ENCODE data around the gene TDRD7. TPM values are rescaled to one million over a fixed set of nuclear protein-coding genes. Genes with fewer than 3 reads are reported as not detected.

TDRD7 gene
- total and polyA plus RNA-seq, 2 of the 8 experiments (the other 6 are each of a cell fraction or from before 2014, with no cell fraction given), result 1.2 to 2.3 TPM

DNA sequence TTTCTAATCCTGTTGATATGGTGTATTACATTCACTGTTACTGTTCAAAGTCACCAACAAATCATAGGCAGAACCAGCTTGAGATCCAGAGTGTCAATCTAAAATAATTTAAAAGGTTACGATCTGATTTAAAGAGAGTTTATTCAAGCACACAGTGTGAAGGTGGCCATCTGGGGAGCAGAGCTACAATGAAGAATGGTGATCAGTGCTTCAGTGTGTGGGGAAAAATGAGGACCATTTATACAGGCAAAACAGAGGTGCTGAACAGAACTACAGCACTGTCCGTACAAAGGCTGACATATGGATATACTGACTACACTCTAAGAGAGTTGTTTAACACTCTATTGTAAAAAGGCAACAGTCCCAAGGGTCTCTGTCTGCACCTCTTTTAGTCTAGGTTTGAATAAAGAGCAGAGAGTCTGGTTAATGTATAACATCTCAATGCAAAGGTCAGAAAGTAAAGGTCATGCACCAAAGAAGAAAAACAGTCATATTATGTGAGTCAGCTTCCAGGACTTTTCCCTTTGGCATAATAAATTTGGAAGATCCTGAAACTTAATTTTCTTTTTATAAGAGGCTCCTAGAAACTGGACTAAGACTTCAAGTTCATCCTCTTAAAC is 29.7 kb upstream of the TDRD7 start:
- H3K79me1 ChIP-seq (ENCODE audit: low read depth, low read length), result no peaks in the 10 kb centered on the region
- no peak overlapping the region for H3K56ac ChIP-seq (replicated peaks; ENCODE audit: insufficient read length, low read depth, low read length)
- H3K9ac ChIP-seq (replicated peaks in 1 of 4; ENCODE audit: extremely low read depth in 1 of 4, low read depth in 3 of 4, low read length in 3 of 4), result no peak overlapping the region
- FAIRE-seq, result no peak
- no peak overlapping the region for H4K8ac ChIP-seq (ENCODE audit: extremely low read depth, insufficient read depth, low read length)
- peaks cover 0 to 7% (median 1%) of the 10 kb centered on the region in 4 experiments; a peak in 2 of 7 replicates for H3K4me1 ChIP-seq (replicated peaks in 1 of 4; ENCODE audit: control insufficient read depth in 3 of 4, insufficient read depth in 4 of 4, low read length in 3 of 4)
- no peak overlapping the region for H3K4ac ChIP-seq (replicated peaks; ENCODE audit: insufficient read length, low read depth, low read length)
- CTCF ChIA-PET (ENCODE audit: partially characterized antibody), result interaction anchor here (0.6 to 9.2 kb wide), 5 partner anchors 10 to 525 kb away, joined by 3 to 140 read pairs (median 4); no protein-coding TSS in a partner anchor
- WGBS, 2 experiments (ENCODE audit: extremely low coverage in 1 of 2, insufficient coverage in 1 of 2, insufficient read length in 1 of 2, insufficient replicate concordance in 2 of 2, low coverage in 1 of 2, low lambda C conversion rate in 2 of 2, missing lambda C conversion rate in 1 of 2), result 87% methylated on average over 2 of the region's 2 CpGs; no CpG with 5 or more reads in 1 of the 2 experiments
- H2AK5ac ChIP-seq (ENCODE audit: low read depth, low read length), result no peak overlapping the region
- H3K23me2 ChIP-seq (ENCODE audit: low read depth, low read length), result no peaks in the 10 kb centered on the region
- POLR2A ChIA-PET (ENCODE audit: partially characterized antibody), result interaction anchor here (1.0 to 1.3 kb wide), 2 partner anchors 160 to 506 kb away, joined by 3 to 4 read pairs; no protein-coding TSS in a partner anchor
- H4K91ac ChIP-seq (replicated peaks; ENCODE audit: insufficient read length, low read length), result no peak overlapping the region
- H4K20me1 ChIP-seq (replicated peaks in 1 of 2; ENCODE audit: control insufficient read depth in 1 of 2, insufficient read depth in 2 of 2, low read length in 2 of 2), result no peaks in the 10 kb centered on the region
- H3K14ac ChIP-seq (ENCODE audit: insufficient read length), result no peak overlapping the region
- no peak overlapping the region for H4K5ac ChIP-seq (ENCODE audit: insufficient read length, low read depth, low read length)
- H3K79me2 ChIP-seq (ENCODE audit: control insufficient read depth in 1 of 2, insufficient read depth in 2 of 2, low read length in 2 of 2), result no peaks in the 10 kb centered on the region
- H2BK12ac ChIP-seq (ENCODE audit: low read depth, low read length), result no peak overlapping the region
- H3K4me2 ChIP-seq (ENCODE audit: insufficient read depth in 1 of 2, low read depth in 2 of 2, low read length in 2 of 2), result no peak overlapping the region
- H3K36me3 ChIP-seq (ENCODE audit: control insufficient read depth in 2 of 4, insufficient read depth in 4 of 4, low read length in 3 of 4), result no peaks in the 10 kb centered on the region
- H3K23ac ChIP-seq (ENCODE audit: insufficient read length), result no peak overlapping the region
- H3K4me3 ChIP-seq (ENCODE audit: extremely low read depth in 1 of 4, insufficient read depth in 2 of 4, low read depth in 3 of 4, low read length in 4 of 4), result no peak overlapping the region
- no peaks in the 10 kb centered on the region for H3K9me3 ChIP-seq (ENCODE audit: insufficient read depth in 2 of 2, low read depth in 1 of 2, low read length in 1 of 2)
- H2AFZ ChIP-seq (ENCODE audit: low read length), result no peak overlapping the region
- no peak overlapping the region for H2BK20ac ChIP-seq (ENCODE audit: low read length)
- no peak overlapping the region for H2BK120ac ChIP-seq (replicated peaks; ENCODE audit: low read depth, low read length)
- no peak overlapping the region for H2BK5ac ChIP-seq (ENCODE audit: low read depth, low read length)
- H3K18ac ChIP-seq (ENCODE audit: extremely low read depth, low read length), result no peak overlapping the region
- H3K27ac ChIP-seq (ENCODE audit: low read depth, low read length), result no peak overlapping the region
- H2BK15ac ChIP-seq (ENCODE audit: low read length), result no peak overlapping the region
- no peaks in the 10 kb centered on the region; a peak in 1 of 7 replicates for H3K27me3 ChIP-seq (replicated peaks in 1 of 4; ENCODE audit: control insufficient read depth in 3 of 4, extremely low read depth in 1 of 4, insufficient read depth in 3 of 4, low read length in 3 of 4)
- no peak for DNase-seq (ENCODE audit: low read depth in 1 of 2, low spot score in 2 of 2)
- TF ChIP-seq POU5F1 (IDR thresholded peaks at IDR 0.05; ENCODE audit: low read depth, low read length), result no peak
- no peak for TF ChIP-seq CHD2 (IDR thresholded peaks at IDR 0.05; ENCODE audit: low read length)
- TF ChIP-seq SUZ12 (IDR thresholded peaks at IDR 0.05; ENCODE audit: low read length), result no peak
- TF ChIP-seq CREB1 (IDR thresholded peaks at IDR 0.05), result no peak
- no peak for TF ChIP-seq ASH2L (IDR thresholded peaks at IDR 0.05; ENCODE audit: low read length)
- TF ChIP-seq SAP30 (IDR thresholded peaks at IDR 0.05; ENCODE audit: insufficient read depth, insufficient replicate concordance, low read length), result no peak
- TF ChIP-seq TAF1 (IDR thresholded peaks at IDR 0.05; ENCODE audit: low read depth, low read length), result no peak
- TF ChIP-seq, protein P1, sequence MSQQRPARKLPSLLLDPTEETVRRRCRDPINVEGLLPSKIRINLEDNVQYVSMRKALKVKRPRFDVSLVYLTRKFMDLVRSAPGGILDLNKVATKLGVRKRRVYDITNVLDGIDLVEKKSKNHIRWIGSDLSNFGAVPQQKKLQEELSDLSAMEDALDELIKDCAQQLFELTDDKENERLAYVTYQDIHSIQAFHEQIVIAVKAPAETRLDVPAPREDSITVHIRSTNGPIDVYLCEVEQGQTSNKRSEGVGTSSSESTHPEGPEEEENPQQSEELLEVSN (IDR thresholded peaks at IDR 0.05), result no peak
- no peak for TF ChIP-seq EGR1 (IDR thresholded peaks at IDR 0.05; ENCODE audit: borderline replicate concordance, low read depth, low read length)
- TF ChIP-seq KDM4A (IDR thresholded peaks at IDR 0.05; ENCODE audit: low read depth, low read length, severe bottlenecking), result no peak
- no peak for TF ChIP-seq BCL11A (IDR thresholded peaks at IDR 0.05; ENCODE audit: low read depth in 2 of 2, low read length in 2 of 2)
- no peak for TF ChIP-seq EP300 (IDR thresholded peaks at IDR 0.05; ENCODE audit: borderline replicate concordance in 1 of 2, low read depth in 2 of 2, low read length in 2 of 2)

All from H1 (cell line).